Measurements from ENCODE around the gene ZFYVE16.

GRCh38 chr5:80435476-80435875 lies 27.6 kb downstream of the ZFYVE16 start:
- TF ChIP-seq JUNB (IDR thresholded peaks at IDR 0.05) (no peak), CTCF (IDR thresholded peaks at IDR 0.05) (no peak), TFCP2L1 (CRISPR knock-in tag; IDR thresholded peaks at IDR 0.05) (no peak), POLR2A (IDR thresholded peaks at IDR 0.05; ENCODE audit: low read length) (no peak), NFE2L2 (conservative IDR thresholded peaks at IDR 0.05; ENCODE audit: low read length) (no peak), HEYL (CRISPR knock-in tag; IDR thresholded peaks at IDR 0.05) (no peak), RCOR1 (IDR thresholded peaks at IDR 0.05; ENCODE audit: low read depth, low read length) (no peak)
